Measurements from ENCODE around the gene MAPK11. TPM values are rescaled to one million over a fixed set of nuclear protein-coding genes. Genes with fewer than 3 reads are reported as not detected.

MAPK11 gene
- total RNA-seq (2022; extraction: Qiagen RNA extraction; ENCODE audit: low read depth): 4.2 to 7.2 TPM (median 6.6 TPM) in 5 replicates

DNA sequence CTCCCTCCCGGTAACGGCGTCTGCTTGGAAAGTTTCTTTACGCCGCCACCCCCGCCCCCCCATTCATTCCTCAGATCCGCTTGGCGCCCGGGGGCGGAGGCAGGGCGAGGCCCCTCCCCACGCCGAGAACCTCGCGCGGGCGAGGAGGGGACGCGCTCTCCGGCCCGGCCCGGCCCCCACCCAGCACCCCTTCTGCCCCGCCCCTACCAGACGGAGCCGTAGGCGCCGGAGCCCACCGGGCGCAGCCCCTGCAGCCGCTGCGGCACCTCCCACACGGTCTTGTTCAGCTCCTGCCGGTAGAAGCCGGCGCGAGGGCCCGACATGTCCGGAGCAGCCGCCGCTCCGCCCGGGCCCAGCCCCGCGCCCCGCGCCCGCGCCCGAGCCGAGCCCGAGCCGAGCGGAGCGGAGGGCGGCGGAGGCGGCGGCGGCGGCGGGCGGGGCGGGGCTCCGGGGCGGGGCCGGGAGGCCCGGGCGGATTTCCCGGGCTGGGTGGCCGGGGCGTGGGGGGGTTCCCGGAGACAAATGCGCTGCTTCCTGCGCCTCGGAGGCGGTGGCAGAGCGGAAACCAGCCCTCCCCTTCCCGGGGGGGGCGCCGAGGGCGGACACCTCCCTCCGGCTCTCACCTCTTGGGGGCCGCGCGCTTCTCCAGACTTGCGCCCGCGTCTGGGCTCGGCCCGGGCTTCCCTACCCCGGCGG is at the start of gene MAPK11:
Gene MAPK11 (minus strand): TSS at position 411 of the 696 bp plus-strand sequence. CDS start 88 bp downstream, at position 323.

DNA sequence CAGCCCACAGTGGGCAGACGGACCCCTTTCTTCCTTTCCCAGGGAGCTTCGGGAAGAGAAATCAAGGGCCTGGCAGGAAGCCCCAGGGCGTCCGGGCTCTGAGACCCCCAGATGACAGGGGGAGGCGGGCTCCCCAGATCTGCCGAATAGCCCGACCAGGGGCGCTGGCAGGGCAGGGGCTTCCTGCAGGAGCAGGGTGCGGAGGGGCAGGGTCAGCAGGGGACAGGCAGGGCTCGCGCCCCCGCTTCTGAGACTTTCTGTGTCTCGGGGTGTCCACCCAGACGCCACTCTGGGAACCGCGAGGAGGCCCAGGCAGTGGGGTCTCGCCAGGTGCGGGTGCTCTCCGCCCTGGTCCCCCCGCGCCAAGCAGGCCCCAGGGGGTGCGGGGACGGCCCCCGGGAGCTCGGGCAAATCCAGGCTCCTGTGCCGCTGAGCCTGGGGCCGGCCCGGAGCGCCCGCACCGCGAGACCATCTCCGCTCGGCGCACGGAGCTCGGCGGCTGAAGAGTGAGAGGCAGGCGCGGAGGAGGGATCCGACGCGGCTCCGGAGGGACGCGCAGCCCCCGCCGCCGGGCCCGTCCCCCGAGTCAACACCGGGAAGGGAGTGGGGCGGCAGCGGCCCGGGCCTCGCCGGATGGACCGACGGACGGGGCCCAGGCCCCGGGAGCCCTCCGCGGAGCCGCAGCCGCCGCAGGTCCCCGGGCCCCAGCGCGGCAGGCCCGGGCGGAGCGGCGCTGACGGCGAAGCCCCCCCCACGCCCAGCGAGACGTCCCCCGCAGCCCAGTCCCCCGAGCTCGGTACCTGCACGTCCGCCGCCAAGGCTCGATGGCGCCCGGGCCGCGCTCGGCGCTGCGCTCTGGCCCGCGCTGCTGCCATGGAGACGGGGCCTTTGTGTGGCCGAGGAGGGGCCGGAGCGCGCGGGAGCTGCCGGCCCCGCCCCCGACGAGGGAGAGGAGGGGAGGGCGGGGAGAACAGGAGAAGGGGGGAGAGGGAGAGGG is 36.9 kb upstream of the MAPK11 start, which contains the start of gene PLXNB2:
Gene PLXNB2 (minus strand): TSS at position 894 of the 997 bp plus-strand sequence. CDS start 17,062 bp downstream, outside the sequence.

GRCh38 chr22:50261615-50262459 is 8.3 kb downstream of the MAPK11 start, which contains the start of gene MAPK12:
Gene MAPK12, minus strand, starts transcription at chr22:50261683. Its CDS starts 174 bp downstream, at chr22:50261509.

DNA sequence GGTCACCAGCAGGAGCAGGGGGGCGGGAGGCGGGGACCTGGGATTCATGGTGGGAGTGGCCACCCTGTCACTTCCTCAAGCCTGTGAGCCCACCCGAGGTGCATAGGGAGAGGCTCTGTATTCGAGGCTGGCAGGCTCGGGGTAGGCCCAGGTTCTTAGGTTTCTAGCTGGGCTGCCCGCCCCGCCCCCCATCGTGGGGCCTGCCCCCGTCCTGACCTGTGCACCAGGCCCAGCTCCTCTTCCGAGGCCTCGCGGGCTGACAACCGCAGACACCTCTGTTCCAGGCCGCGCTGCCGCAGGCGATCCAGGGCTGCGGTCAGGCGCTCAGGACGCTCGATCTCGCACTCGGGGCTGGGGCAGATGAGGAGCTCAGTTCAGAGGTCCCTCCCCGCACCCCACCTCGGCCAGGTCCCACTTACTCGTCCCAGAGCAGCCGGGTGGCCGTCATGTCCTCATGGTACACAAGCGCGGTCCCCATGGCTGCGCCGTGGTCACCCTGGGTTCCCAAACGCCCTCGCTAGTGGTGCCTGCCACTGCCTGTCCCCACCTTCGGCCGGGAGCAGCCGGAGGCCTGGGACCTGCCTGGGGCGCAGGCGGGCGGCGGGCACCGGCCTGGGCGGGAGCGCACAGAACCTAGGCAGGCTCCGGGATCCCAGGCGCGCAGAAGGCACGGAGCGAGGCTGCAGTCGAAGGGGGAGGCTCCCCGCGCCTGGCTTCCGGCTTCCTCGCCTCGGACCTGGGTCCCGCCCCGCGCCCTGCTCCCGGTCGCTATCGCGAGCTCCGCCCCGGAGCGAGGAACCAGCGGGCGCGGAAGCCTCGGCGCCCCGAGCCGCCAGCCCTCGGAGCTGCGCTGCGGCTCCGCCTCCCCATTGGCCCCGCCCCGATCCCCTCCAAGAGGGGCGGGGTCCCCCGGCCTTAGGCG is 19.4 kb downstream of the MAPK11 start, which contains the start of gene HDAC10:
Gene HDAC10 (minus strand): TSS at position 711 of the 922 bp plus-strand sequence. CDS start 233 bp downstream, at position 478.

DNA sequence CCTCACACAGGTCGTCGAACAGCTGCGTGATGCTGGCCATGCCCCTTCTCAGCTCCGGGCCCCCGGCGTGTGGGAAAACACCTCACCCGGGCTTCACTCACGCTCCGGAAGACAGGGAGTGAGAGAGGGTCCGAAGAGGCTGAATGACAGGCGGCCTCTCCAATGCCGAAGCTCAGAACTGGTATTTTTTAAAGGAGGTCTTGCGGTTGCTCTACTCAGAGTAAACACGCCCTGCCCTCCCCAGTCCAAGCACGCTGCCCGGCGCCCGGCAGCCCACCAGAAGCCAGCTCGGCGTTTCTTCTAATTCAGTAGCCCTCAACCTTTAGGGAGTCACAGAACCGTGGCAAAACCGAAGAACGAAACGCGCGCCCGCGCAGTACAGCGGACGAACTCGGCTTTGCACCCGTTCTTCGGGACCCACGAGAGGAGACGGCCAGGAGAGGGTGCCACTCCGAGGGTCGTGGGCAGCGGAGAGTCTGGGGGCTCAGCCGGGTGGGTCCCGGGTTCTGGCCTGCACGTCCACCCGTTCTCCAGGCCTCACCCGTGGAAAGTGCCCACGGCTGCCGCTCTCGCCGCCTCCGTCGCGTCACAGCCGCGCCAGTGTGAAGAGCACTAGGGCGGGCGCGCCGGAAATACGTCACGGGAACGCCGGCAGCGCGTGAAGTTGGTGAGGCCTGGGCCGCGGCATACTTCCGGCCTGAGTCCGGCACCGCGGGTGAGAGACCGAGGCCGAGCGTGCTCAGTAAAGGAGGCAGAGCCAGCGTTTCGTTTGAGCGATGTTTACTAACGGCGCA is 25.6 kb downstream of the MAPK11 start, which contains the start of gene TUBGCP6:
Gene TUBGCP6 (minus strand): TSS at position 604 of the 794 bp plus-strand sequence. CDS start 564 bp downstream, at position 40.

Other genes starting within 250 kb of the MAPK11 start
- gene TTLL8, start 212.1 kb downstream of the MAPK11 start, total RNA-seq (2022; extraction: Qiagen RNA extraction; ENCODE audit: low read depth): not detected in 5 replicates
- gene MLC1, start 185.0 kb downstream of the MAPK11 start, total RNA-seq (2022; extraction: Qiagen RNA extraction; ENCODE audit: low read depth): 0.05 to 0.06 TPM in 2 of 5 replicates, not detected in the others
- gene MOV10L1, start 180.4 kb downstream of the MAPK11 start, total RNA-seq (2022; extraction: Qiagen RNA extraction; ENCODE audit: low read depth): not detected in 5 replicates
- gene PANX2, start 99.6 kb downstream of the MAPK11 start, total RNA-seq (2022; extraction: Qiagen RNA extraction; ENCODE audit: low read depth): 5.7 to 8.5 TPM (median 6.9 TPM) in 5 replicates
- gene TRABD, start 84.5 kb downstream of the MAPK11 start, total RNA-seq (2022; extraction: Qiagen RNA extraction; ENCODE audit: low read depth): 21.0 to 39.4 TPM (median 33.3 TPM) in 5 replicates
- 12.7 to 21.3 TPM (median 18.0 TPM) in 5 replicates for gene SELENOO, start 69.4 kb downstream of the MAPK11 start, total RNA-seq (2022; extraction: Qiagen RNA extraction; ENCODE audit: low read depth)
- gene TUBGCP6, start 25.4 kb downstream of the MAPK11 start, total RNA-seq (2022; extraction: Qiagen RNA extraction; ENCODE audit: low read depth): 5.7 to 11.4 TPM (median 9.5 TPM) in 5 replicates
- gene HDAC10, start 19.1 kb downstream of the MAPK11 start, total RNA-seq (2022; extraction: Qiagen RNA extraction; ENCODE audit: low read depth): 6.3 to 11.7 TPM (median 9.3 TPM) in 5 replicates
- gene MAPK12, start 8.7 kb downstream of the MAPK11 start, total RNA-seq (2022; extraction: Qiagen RNA extraction; ENCODE audit: low read depth): 17.6 to 25.8 TPM (median 22.1 TPM) in 5 replicates
- gene PLXNB2, start 37.3 kb upstream of the MAPK11 start, total RNA-seq (2022; extraction: Qiagen RNA extraction; ENCODE audit: low read depth): 85.8 to 126 TPM (median 108 TPM) in 5 replicates
- 2.1 to 3.3 TPM (median 2.7 TPM) in 5 replicates for gene DENND6B, start 56.6 kb upstream of the MAPK11 start, total RNA-seq (2022; extraction: Qiagen RNA extraction; ENCODE audit: low read depth)
- 9.1 to 13.3 TPM (median 12.2 TPM) in 5 replicates for gene PPP6R2, start 72.9 kb upstream of the MAPK11 start, total RNA-seq (2022; extraction: Qiagen RNA extraction; ENCODE audit: low read depth)
- 16.2 to 27.1 TPM (median 24.2 TPM) in 5 replicates for gene SBF1, start 204.7 kb upstream of the MAPK11 start, total RNA-seq (2022; extraction: Qiagen RNA extraction; ENCODE audit: low read depth)
- gene ADM2, start 211.2 kb upstream of the MAPK11 start, total RNA-seq (2022; extraction: Qiagen RNA extraction; ENCODE audit: low read depth): 0.31 to 0.77 TPM (median 0.56 TPM) in 5 replicates
- gene MIOX, start 216.5 kb upstream of the MAPK11 start, total RNA-seq (2022; extraction: Qiagen RNA extraction; ENCODE audit: low read depth): not detected in 5 replicates
- 28.1 to 51.7 TPM (median 41.4 TPM) in 5 replicates for gene LMF2, start 237.3 kb upstream of the MAPK11 start, total RNA-seq (2022; extraction: Qiagen RNA extraction; ENCODE audit: low read depth)
- 31.1 to 37.8 TPM (median 35.9 TPM) in 5 replicates for gene NCAPH2, start 237.8 kb upstream of the MAPK11 start, total RNA-seq (2022; extraction: Qiagen RNA extraction; ENCODE audit: low read depth)

Data from A549 treated with RU486 at 1 μM for 4 hours (cell line).